ENCODE measurements around the gene DENND4A.

GRCh38 chr15:65790694-65791334, 1.3 kb downstream of the DENND4A start:
- TF ChIP-seq CTCF (IDR thresholded peaks at IDR 0.05), result no peak
- no peak for TF ChIP-seq POLR2A (IDR thresholded peaks at IDR 0.05)
